IMR-90 (cell line): ENCODE data around the gene MTHFSD.

Experiments used
- CEBPB ChIP-seq: IDR thresholded peaks from 2 replicates; pipeline ENCODE4 v1.6.1; 2012; ENCODE audit warnings: low read depth, low read length, improper control_type of control experiment
- CTCF ChIP-seq: conservative IDR thresholded peaks from 2 replicates; pipeline ENCODE4 v1.5.1; 2012; ENCODE audit warnings: mild to moderate bottlenecking, low read depth, low read length, improper control_type of control experiment
- MAFK ChIP-seq: IDR thresholded peaks from 2 replicates; pipeline ENCODE4 v1.6.1; 2012; ENCODE audit warnings: low read depth, low read length, improper control_type of control experiment
- POLR2A ChIP-seq: IDR thresholded peaks from 2 replicates; pipeline ENCODE4 v1.6.1; 2012; ENCODE audit warnings: mild to moderate bottlenecking, low read depth, low read length
- RAD21 ChIP-seq: IDR thresholded peaks from 2 replicates; pipeline ENCODE4 v1.6.1; 2012; ENCODE audit warnings: low read length, improper control_type of control experiment
- RCOR1 ChIP-seq: IDR thresholded peaks from 2 replicates; pipeline ENCODE4 v1.6.1; 2012; ENCODE audit warnings: mild to moderate bottlenecking, low read length, improper control_type of control experiment; ENCODE audit not compliant: insufficient replicate concordance
- SMC3 ChIP-seq: fragments of 150-350 bp; IDR thresholded peaks from 2 replicates; pipeline ENCODE4 v1.6.1; 2016; ENCODE audit warnings: low read depth, mild to moderate bottlenecking, antibody characterized with exemption, low read length, moderate library complexity
- USF2 ChIP-seq: fragments of 150-350 bp; IDR thresholded peaks from 2 replicates; pipeline ENCODE4 v1.6.1; 2017; ENCODE audit warnings: mild to moderate bottlenecking, antibody characterized with exemption, low read length, low read depth

- no peak for TF ChIP-seq POLR2A
- TF ChIP-seq CTCF = no peak
- TF ChIP-seq RAD21 = no peak
- TF ChIP-seq CEBPB = no peak
- TF ChIP-seq MAFK = no peak
- TF ChIP-seq SMC3 = no peak
- TF ChIP-seq RCOR1 = no peak
- TF ChIP-seq USF2 = no peak
Measured at GRCh38 chr16:86528061-86528929, 26.7 kb downstream of the MTHFSD start.
